Ascending aorta (tissue), 2 donors: ENCODE data around the gene B3GALNT1. TPM values are rescaled to one million over a fixed set of nuclear protein-coding genes. Genes with fewer than 3 reads are reported as not detected.

ENCODE experiments used
- DNase-seq, 2 donors: peaks; one replicate each; pipeline ENCODE4 v3.0.0-alpha.2; 2019; ENCODE audit warnings: low spot score in 2 of 2
- H3K27ac ChIP-seq, 2 donors: fragments of 200-600 bp; sonication (generic); one replicate each; pipeline ENCODE4 v1.5.1; 2016 to 2017; ENCODE audit warnings: mild to moderate bottlenecking in 1 of 2
- H3K27me3 ChIP-seq: fragments of 200-600 bp; sonication (generic); one replicate; pipeline ENCODE4 v1.5.1; 2017
- H3K36me3 ChIP-seq, 2 donors: fragments of 200-600 bp; sonication (generic); one replicate each; pipeline ENCODE4 v1.5.1; 2016
- H3K4me1 ChIP-seq, 2 donors: fragments of 200-600 bp; sonication (generic); one replicate each; pipeline ENCODE4 v1.5.1; 2016 to 2017; ENCODE audit warnings: mild to moderate bottlenecking in 1 of 2
- H3K4me3 ChIP-seq, 2 donors: fragments of 200-600 bp; sonication (generic); one replicate each; pipeline ENCODE4 v1.5.1; 2016 to 2017; ENCODE audit warnings: mild to moderate bottlenecking in 1 of 2
- H3K9me3 ChIP-seq, 2 donors: fragments of 200-600 bp; sonication (generic); one replicate each; pipeline ENCODE4 v1.5.1; 2016
- intact Hi-C: fragments of 100-400 bp; cut with DNase I; formaldehyde crosslinking; loops from one replicate; pipeline ENCODE4 v1.15.1; 2023
- total RNA-seq: library from RNA; depleted of rRNA; stranded (reverse); fragments of >200 nt; gene quantifications from one replicate; pipeline ENCODE4 v1.1.0, GENCODE V29; 2016
- TF ChIP-seq, protein P1 (sequence below), 3 experiments: fragments of 200-600 bp in 2 of 3; fragments of 450-650 bp in 1 of 3; sonication (generic) in 2 of 3; IDR thresholded peaks; one replicate each; pipeline ENCODE4 v1.5.1; 2016 to 2019; ENCODE audit warnings: antibody characterized with exemption in 3 of 3, mild to moderate bottlenecking in 1 of 3, moderate library complexity in 1 of 3

The B3GALNT1 gene
- total RNA-seq, 1 donor from 2014 or later = 55.6 TPM

GRCh38 chr3:161096771-161097367, 8.3 kb downstream of the B3GALNT1 start:
- DNase-seq = no peak
- Histone ChIP-seq H3K4me1 (no peaks in the 10 kb centered on the region), H3K27me3 (no peaks in the 10 kb centered on the region), H3K4me3 (no peak overlapping the region), H3K9me3 (no peaks in the 10 kb centered on the region), H3K27ac (no peak overlapping the region), H3K36me3 (peaks cover 0 to 11% of the 10 kb centered on the region in 2 donors)
- TF ChIP-seq, protein P1, sequence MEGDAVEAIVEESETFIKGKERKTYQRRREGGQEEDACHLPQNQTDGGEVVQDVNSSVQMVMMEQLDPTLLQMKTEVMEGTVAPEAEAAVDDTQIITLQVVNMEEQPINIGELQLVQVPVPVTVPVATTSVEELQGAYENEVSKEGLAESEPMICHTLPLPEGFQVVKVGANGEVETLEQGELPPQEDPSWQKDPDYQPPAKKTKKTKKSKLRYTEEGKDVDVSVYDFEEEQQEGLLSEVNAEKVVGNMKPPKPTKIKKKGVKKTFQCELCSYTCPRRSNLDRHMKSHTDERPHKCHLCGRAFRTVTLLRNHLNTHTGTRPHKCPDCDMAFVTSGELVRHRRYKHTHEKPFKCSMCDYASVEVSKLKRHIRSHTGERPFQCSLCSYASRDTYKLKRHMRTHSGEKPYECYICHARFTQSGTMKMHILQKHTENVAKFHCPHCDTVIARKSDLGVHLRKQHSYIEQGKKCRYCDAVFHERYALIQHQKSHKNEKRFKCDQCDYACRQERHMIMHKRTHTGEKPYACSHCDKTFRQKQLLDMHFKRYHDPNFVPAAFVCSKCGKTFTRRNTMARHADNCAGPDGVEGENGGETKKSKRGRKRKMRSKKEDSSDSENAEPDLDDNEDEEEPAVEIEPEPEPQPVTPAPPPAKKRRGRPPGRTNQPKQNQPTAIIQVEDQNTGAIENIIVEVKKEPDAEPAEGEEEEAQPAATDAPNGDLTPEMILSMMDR (IDR thresholded peaks at IDR 0.05) = peak in 1 of 3 experiments; percentile 14
- intact Hi-C loops = no loop called here

GRCh38 chr3:161093895-161094294, 11.3 kb downstream of the B3GALNT1 start:
- H3K9me3 ChIP-seq = no peaks in the 10 kb centered on the region
- peaks cover 2 to 3% of the 10 kb centered on the region in 2 donors for H3K36me3 ChIP-seq
- H3K27me3 ChIP-seq = no peaks in the 10 kb centered on the region
- intact Hi-C loops = no loop called here
- no peak overlapping the region for H3K27ac ChIP-seq
- TF ChIP-seq, protein P1 (IDR thresholded peaks at IDR 0.05) = no peak
- no peak for DNase-seq
- H3K4me1 ChIP-seq = no peaks in the 10 kb centered on the region
- H3K4me3 ChIP-seq = no peak overlapping the region

- TF ChIP-seq, protein P1 (IDR thresholded peaks at IDR 0.05) = no peak
- intact Hi-C loops = no loop called here
- Histone ChIP-seq H3K27me3 (no peaks in the 10 kb centered on the region), H3K9me3 (no peaks in the 10 kb centered on the region), H3K4me3 (no peak overlapping the region), H3K27ac (no peak overlapping the region), H3K4me1 (no peaks in the 10 kb centered on the region), H3K36me3 (peaks cover 14 to 25% of the 10 kb centered on the region in 2 donors)
- no peak for DNase-seq
Measured at GRCh38 chr3:161084277-161084676, 20.9 kb downstream of the B3GALNT1 start.

GRCh38 chr3:161083131-161083530, 22.0 kb downstream of the B3GALNT1 start:
- Histone ChIP-seq H3K27me3 (no peaks in the 10 kb centered on the region), H3K27ac (no peak overlapping the region), H3K36me3 (peaks cover 14 to 15% of the 10 kb centered on the region in 2 donors), H3K4me1 (no peaks in the 10 kb centered on the region), H3K4me3 (no peak overlapping the region), H3K9me3 (no peaks in the 10 kb centered on the region)
- intact Hi-C loops = no loop called here
- DNase-seq = no peak
- TF ChIP-seq, protein P1 (IDR thresholded peaks at IDR 0.05) = no peak

DNA sequence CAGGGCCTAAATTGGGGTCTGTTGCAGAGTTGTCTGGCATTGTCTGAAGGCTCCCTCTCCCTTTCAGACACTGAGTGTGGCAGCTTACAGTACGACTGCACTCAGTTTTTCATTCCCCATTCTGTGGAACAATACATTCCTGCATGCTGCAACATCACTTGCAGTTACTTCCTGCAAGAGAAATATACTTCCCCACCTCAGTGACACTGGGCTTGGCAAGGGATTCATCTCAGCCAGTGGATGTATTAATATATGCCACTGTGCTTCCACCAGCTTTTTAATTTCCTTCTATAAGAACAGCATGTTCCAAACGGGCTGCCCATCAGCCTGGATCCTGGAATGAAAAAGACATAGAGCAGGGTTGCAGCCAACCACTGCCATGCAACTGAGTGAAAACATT, 23.1 kb downstream of the B3GALNT1 start:
- Histone ChIP-seq H3K4me1 (no peaks in the 10 kb centered on the region), H3K9me3 (no peaks in the 10 kb centered on the region), H3K27me3 (no peaks in the 10 kb centered on the region), H3K36me3 (peaks cover 8 to 15% of the 10 kb centered on the region in 2 donors), H3K4me3 (peak overlapping the region in 1 of 2 donors; percentile 27), H3K27ac (no peak overlapping the region)
- DNase-seq = no peak
- TF ChIP-seq, protein P1 (IDR thresholded peaks at IDR 0.05) = no peak
- intact Hi-C loops = no loop called here
